ENCODE results near the gene OTOG. TPM values are rescaled to one million over a fixed set of nuclear protein-coding genes. Genes with fewer than 3 reads are reported as not detected.

Gene OTOG
- total RNA-seq, 1 experiment from 2014 or later: not detected

DNA sequence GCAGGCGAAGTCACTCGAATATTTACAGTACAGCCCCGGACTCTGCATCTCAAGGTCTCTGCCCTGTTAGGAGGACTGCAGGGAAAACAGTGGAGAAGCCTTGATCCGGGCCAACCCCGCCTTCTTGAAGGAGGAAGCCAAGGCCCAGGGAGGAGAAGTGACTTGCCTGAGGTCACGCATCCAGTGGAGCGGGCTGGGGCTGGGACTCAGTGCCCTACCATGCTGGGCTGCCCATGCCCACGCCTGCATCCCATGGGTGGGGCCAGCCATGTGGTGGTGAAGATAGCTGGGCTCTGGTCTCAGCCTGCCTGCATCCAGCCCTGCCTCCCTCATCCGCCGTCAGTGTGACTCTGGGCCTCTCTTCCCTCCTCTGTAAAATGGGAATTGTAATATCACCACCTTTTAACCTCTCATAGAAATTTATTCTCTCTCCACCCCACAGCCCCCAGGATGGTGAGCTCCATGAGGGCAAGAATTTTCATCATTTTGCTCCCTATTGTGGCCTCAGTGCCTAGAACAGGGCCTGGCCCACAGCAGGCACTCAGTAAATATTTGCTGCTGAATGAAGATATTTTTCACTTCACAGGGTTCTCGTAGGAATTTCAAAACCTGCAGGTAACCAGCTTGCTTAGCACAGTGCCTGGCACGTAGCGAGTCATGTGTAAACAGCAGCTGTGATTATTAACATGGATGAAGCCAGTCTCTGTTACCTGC, 57.3 kb downstream of the OTOG start:
- Mint-ChIP-seq H3K27me3 (ENCODE audit: insufficient read depth, unreplicated experiment) (peaks cover under 1% of the 10 kb centered on the region), H3K4me3 (ENCODE audit: unreplicated experiment) (no peak overlapping the region), H3K9me3 (ENCODE audit: unreplicated experiment) (no peaks in the 10 kb centered on the region), H3K27ac (ENCODE audit: low read depth, unreplicated experiment) (no peak overlapping the region), H3K4me1 (ENCODE audit: insufficient read depth, unreplicated experiment) (no peaks in the 10 kb centered on the region), H3K36me3 (ENCODE audit: insufficient read depth, unreplicated experiment) (no peaks in the 10 kb centered on the region)
- POLR2A ChIA-PET: no interaction called here
- no peak for DNase-seq (ENCODE audit: unreplicated experiment)
- CTCF ChIA-PET: interaction anchor here (1.2 to 2.3 kb wide), 3 partner anchors 76 to 375 kb away, joined by 3 to 18 read pairs (median 7); no protein-coding TSS in a partner anchor
- intact Hi-C loops (cut with micrococcal nuclease): no loop called here
- TF ChIP-seq, protein P1, sequence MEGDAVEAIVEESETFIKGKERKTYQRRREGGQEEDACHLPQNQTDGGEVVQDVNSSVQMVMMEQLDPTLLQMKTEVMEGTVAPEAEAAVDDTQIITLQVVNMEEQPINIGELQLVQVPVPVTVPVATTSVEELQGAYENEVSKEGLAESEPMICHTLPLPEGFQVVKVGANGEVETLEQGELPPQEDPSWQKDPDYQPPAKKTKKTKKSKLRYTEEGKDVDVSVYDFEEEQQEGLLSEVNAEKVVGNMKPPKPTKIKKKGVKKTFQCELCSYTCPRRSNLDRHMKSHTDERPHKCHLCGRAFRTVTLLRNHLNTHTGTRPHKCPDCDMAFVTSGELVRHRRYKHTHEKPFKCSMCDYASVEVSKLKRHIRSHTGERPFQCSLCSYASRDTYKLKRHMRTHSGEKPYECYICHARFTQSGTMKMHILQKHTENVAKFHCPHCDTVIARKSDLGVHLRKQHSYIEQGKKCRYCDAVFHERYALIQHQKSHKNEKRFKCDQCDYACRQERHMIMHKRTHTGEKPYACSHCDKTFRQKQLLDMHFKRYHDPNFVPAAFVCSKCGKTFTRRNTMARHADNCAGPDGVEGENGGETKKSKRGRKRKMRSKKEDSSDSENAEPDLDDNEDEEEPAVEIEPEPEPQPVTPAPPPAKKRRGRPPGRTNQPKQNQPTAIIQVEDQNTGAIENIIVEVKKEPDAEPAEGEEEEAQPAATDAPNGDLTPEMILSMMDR (IDR thresholded peaks at IDR 0.05; ENCODE audit: unreplicated experiment): no peak
- BruUV-seq (replicated peaks): no TSS peak

DNA sequence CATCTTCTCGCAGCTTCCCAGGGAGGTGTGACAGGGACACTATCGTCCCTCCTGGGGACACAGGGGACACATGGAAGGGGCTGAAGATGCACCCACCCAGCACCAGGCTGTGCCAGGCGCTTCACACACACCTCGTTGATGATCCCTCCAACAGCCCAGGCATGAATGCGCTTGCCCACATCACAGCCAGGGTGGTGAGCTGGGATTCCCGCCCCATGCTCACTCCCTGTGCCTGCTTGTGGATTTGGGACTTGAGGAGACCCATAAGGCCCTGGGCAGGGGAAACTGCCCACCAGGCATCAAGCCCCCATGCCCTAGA, 57.8 kb downstream of the OTOG start:
- no peak for DNase-seq (ENCODE audit: unreplicated experiment)
- Mint-ChIP-seq H3K4me1 (ENCODE audit: insufficient read depth, unreplicated experiment) (no peaks in the 10 kb centered on the region), H3K36me3 (ENCODE audit: insufficient read depth, unreplicated experiment) (no peaks in the 10 kb centered on the region), H3K27ac (ENCODE audit: low read depth, unreplicated experiment) (no peak overlapping the region), H3K9me3 (ENCODE audit: unreplicated experiment) (no peaks in the 10 kb centered on the region), H3K27me3 (ENCODE audit: insufficient read depth, unreplicated experiment) (peaks cover 5% of the 10 kb centered on the region), H3K4me3 (ENCODE audit: unreplicated experiment) (no peak overlapping the region)
- POLR2A ChIA-PET: no interaction called here
- intact Hi-C loops (cut with micrococcal nuclease): no loop called here
- TF ChIP-seq, protein P1 (IDR thresholded peaks at IDR 0.05; ENCODE audit: unreplicated experiment): no peak
- CTCF ChIA-PET: interaction anchor here (1.1 to 2.3 kb wide), 4 partner anchors 77 to 374 kb away, joined by 3 to 18 read pairs (median 6); no protein-coding TSS in a partner anchor
- BruUV-seq (replicated peaks): no TSS peak

DNA sequence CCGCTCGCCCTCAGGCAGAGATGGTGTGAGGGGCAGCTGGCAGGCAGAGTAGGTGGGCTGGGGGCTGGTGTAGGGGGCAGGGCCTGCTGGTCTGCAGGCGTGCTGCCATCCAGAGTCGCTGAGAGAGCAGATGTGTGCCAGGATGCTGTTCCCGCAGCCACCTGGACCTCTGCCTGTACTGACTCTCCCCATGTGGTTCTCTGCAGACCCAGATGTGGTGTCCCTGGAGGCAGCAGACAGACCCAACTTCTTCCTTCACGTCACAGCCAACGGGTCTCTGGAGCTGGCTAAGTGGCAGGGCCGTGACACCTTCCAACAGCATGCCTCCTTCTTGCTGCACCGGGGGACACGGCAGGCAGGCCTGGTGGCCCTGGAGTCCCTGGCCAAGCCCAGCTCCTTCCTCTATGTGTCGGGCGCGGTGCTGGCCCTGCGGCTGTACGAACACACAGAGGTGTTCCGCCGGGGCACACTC, 58.6 kb downstream of the OTOG start:
- intact Hi-C loops (cut with micrococcal nuclease): no loop called here
- H3K4me1 Mint-ChIP-seq (ENCODE audit: insufficient read depth, unreplicated experiment): no peaks in the 10 kb centered on the region
- no peak overlapping the region for H3K27ac Mint-ChIP-seq (ENCODE audit: low read depth, unreplicated experiment)
- no peak for DNase-seq (ENCODE audit: unreplicated experiment)
- BruUV-seq (replicated peaks): no TSS peak
- H3K36me3 Mint-ChIP-seq (ENCODE audit: insufficient read depth, unreplicated experiment): no peaks in the 10 kb centered on the region
- TF ChIP-seq, protein P1 (IDR thresholded peaks at IDR 0.05; ENCODE audit: unreplicated experiment): no peak
- H3K9me3 Mint-ChIP-seq (ENCODE audit: unreplicated experiment): no peaks in the 10 kb centered on the region
- H3K27me3 Mint-ChIP-seq (ENCODE audit: insufficient read depth, unreplicated experiment): peaks cover 14% of the 10 kb centered on the region
- ChIA-PET POLR2A (no interaction called here), CTCF (interaction anchor here (1.1 to 2.3 kb wide), 3 partner anchors 125 to 373 kb away, joined by 4 to 18 read pairs (median 7); no protein-coding TSS in a partner anchor)
- H3K4me3 Mint-ChIP-seq (ENCODE audit: unreplicated experiment): no peak overlapping the region

DNA sequence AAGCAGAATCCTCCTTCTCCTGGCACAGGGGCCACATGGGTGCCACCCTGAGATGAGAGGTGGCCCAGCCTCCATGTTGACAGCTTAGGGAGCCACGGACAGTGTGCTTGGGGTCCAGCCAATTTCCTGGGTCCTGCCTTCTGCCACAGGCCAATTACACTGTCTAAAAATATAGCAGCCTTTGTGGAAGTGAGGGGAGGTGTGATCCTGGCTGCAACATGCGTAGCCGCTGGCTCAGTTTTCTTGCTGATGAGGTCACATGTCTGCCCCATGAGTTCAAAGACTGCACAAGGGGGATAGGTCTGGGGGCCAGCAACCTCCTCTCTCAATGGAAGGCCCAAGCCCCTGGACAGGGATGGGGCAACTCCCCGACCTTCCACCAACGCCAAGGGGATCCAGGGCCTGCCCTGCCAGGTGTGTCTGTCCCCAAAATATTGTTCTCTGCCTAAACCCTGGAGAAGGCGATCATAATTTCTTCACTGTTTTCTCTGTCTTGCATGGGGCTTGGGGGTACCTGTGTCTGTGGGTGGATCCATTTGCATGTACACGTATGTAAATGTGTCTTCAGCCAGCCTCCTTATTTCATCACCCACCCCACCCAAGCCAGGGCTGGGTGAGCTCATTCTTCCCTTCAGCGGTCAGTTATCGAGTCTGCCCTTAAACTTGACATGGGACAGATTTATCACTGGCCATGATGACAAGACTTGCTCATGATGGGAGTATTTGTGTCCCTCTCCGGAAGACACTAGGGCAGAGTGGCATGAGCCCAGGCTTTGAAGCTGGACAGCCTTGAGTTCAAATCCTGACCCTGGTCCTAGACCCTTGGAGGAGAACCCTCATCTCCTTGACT, 59.4 kb downstream of the OTOG start:
- H3K4me1 Mint-ChIP-seq (ENCODE audit: insufficient read depth, unreplicated experiment): no peaks in the 10 kb centered on the region
- H3K27me3 Mint-ChIP-seq (ENCODE audit: insufficient read depth, unreplicated experiment): peaks cover 20% of the 10 kb centered on the region
- BruUV-seq (replicated peaks): no TSS peak
- POLR2A ChIA-PET: no interaction called here
- no peak overlapping the region for H3K27ac Mint-ChIP-seq (ENCODE audit: low read depth, unreplicated experiment)
- CTCF ChIA-PET: interaction anchor here (0.6 to 2.3 kb wide), 6 partner anchors 8 to 780 kb away, joined by 3 to 18 read pairs (median 4); no protein-coding TSS in a partner anchor
- intact Hi-C loops (cut with micrococcal nuclease): no loop called here
- no peak for DNase-seq (ENCODE audit: unreplicated experiment)
- TF ChIP-seq, protein P1 (IDR thresholded peaks at IDR 0.05; ENCODE audit: unreplicated experiment): no peak
- no peak overlapping the region for H3K4me3 Mint-ChIP-seq (ENCODE audit: unreplicated experiment)
- no peaks in the 10 kb centered on the region for H3K9me3 Mint-ChIP-seq (ENCODE audit: unreplicated experiment)
- H3K36me3 Mint-ChIP-seq (ENCODE audit: insufficient read depth, unreplicated experiment): no peaks in the 10 kb centered on the region

Data from MCF 10A (cell line).